GM12873 (cell line): ENCODE measurements around the gene PTTG2.

Source experiments
- TF ChIP-seq, protein P1 (sequence below): IDR thresholded peaks from 2 replicates; pipeline ENCODE4 v1.5.1; 2012; ENCODE audit warnings: low read depth, mild to moderate bottlenecking, moderate library complexity, low read length, control low read depth; ENCODE audit not compliant: insufficient read depth; ENCODE audit errors: missing control alignments

The PTTG2 gene

DNA sequence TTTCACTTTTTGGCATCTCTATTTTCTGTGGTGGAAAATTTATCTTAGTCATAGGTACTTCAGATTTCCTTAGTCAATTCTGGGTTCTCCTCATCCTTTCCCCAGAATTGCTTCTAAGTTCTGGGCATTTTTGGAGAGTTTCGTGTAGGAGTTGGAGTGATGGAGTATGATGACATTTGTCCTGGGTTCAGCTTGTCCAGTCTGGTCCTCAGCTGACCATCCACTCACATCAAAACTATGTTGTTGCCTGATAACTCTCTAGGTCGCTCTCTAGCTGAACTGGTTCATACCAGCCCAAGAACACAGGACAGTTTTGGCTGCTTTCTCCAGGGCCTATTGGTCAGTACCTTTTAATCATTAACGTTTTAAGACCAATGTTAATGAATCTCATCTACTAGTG lies 13.2 kb downstream of the PTTG2 start:
- TF ChIP-seq, protein P1, sequence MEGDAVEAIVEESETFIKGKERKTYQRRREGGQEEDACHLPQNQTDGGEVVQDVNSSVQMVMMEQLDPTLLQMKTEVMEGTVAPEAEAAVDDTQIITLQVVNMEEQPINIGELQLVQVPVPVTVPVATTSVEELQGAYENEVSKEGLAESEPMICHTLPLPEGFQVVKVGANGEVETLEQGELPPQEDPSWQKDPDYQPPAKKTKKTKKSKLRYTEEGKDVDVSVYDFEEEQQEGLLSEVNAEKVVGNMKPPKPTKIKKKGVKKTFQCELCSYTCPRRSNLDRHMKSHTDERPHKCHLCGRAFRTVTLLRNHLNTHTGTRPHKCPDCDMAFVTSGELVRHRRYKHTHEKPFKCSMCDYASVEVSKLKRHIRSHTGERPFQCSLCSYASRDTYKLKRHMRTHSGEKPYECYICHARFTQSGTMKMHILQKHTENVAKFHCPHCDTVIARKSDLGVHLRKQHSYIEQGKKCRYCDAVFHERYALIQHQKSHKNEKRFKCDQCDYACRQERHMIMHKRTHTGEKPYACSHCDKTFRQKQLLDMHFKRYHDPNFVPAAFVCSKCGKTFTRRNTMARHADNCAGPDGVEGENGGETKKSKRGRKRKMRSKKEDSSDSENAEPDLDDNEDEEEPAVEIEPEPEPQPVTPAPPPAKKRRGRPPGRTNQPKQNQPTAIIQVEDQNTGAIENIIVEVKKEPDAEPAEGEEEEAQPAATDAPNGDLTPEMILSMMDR: no peak

DNA sequence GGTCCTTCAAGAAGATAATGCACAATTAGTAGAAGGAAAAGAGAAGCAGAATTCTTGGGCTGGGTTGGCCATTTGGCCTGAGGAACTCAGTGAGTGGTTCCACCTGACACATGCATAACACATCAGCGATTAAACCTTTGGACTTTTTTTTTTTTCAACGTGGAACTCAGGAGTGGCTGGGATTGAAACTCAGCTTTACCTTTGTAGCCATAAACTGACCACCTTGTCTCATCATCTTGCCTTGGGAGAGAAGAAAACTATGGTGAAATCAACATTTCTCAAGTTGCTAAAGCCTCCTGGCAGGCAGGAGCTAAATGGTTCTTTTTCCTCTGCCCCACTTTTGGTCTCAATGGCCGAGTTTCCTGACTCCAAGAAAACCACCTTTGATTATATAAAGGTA lies 16.3 kb downstream of the PTTG2 start:
- TF ChIP-seq, protein P1: no peak

DNA sequence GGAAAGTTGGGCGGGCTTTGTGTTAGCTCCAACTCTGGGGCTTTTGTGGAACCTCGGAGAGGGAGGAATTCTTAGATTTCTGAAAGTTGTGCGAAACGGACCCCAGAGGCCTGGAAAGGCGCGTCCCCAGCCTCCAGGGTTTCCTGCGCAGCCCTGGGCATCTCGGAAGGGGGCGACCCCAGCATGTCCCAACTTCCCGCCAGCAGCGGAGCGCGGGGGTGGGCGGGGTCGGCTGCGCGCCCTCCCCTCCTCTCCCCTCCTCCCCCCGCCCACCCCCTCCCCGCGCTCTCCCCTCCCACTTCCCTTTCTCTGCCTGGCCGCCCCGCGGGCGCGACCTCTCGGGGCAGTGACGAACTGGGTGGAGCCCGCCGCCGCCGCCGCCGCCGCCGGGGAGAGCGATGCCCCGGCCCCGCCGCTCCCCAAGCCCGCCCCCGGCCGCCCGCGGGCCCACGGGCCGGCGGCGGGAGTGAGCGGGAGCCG lies 16.8 kb downstream of the PTTG2 start:
- TF ChIP-seq, protein P1: no peak

DNA sequence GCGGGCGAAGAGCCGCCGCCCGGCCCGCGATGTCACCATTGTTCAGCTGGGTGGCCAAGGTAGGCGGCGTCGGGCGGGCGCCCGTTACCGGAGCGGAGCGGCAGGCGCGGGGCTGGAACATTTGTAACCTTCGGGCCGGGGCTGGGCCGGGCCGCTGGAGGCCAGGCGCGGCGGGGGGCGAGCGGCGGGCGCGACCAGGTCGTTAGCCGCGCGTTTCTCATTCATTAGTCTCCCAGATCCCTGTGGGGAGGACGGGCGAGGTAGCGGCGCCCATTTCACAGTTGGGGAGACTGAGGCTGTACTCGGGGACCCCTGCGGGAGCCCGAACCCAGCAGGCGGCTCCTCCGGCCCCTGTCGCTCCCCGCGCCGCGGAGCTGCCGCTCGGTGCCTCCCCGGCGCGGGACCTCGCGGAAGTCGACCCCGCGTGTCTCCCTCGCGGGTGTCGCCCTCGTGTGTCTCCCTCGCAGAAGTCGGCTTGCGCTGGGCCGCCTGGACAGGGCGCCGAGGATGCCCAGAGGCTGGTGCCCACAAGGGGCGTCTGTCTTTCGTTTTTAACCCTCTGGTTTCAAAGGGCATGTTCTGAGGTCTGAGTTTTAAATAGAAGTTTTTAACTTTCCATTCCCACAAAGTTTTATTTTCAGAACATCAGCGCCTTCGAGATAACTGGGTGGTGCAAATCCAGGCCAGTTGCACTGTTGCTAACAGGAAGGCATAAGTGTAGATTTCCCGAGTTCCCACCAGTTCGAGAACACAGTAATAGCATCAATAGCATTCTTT lies 17.5 kb downstream of the PTTG2 start:
- TF ChIP-seq, protein P1: peak; percentile 62

DNA sequence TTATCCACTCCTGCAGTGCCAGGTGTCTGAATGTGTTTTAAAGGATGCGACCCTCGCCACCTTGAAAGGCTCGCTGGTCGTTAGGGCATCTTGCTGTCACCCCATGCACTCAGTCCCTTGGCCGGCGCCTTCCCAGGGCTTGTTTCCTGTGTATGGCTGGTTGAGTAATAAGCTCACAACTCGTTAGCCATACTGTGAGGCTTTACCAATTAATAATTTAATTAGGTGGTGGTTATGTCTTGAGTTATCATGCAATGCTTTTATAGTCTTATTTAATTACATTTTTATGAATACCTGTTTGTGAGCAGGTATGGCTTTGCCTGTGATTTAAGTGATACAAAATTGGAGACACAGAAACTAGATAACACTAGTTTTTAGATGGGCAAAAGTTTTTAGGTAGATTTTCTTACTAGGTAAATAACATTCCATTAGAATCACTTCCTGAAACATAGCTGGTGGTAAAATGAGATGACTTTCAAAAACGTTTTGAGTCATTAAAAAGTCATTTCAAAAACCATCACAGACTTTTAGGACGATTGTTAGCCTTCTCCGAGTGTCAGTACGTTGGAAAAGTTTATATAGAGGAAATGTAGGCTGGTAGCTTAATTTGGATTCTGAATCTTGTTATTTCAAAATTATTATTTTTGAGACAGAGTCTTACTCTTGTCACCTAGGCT lies 18.2 kb downstream of the PTTG2 start:
- TF ChIP-seq, protein P1: no peak

DNA sequence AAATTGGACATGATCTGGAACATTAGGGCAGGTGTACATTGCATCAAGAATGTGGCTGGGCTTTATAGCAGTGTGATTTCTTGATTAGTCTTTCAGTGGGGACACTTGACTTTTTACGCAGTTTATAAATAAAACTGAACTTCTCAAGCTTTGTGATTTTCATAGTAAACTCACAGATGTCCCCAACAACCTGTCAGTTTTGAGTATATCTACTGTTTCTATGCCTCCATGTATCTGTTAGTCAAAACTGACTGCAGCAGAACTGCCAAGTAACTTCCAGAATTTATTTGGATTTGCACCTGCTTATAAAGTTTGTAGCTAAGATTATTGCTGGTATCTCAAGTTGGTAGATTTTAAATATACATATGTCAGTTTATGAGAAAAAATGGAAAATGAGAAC lies 20.0 kb downstream of the PTTG2 start:
- TF ChIP-seq, protein P1: no peak

DNA sequence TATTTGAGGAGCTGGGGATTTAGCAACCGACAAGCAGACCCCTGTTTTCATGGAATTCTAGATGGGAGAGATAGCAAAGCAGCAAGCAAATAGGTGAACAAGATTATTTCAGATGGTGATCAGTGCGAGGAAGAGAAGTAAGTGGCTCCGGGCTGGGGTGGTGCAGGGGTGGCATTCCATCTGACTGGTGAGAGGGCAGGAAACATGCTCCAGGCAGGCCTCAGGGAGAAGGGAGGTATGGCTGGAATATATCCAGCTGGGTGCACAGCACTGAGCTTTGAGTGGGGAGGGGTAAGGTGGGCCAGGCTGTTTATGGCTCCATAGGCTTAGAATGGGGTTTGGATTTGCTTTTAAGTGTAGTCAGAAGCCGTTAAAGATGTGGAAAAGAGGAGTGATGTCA lies 21.2 kb downstream of the PTTG2 start:
- TF ChIP-seq, protein P1: no peak
